ENCODE results near the gene AMACR.
"Not testable (repeated sequence)": the region's sequence is repeated elsewhere in the genome, so short reads cannot be mapped to it uniquely, and the experiment has no call there.

AMACR gene

GRCh38 chr5:33964132-33964700, 43.6 kb downstream of the AMACR start:
- peak; percentile 3 for DNase-seq

GRCh38 chr5:33958176-33958575, 49.7 kb downstream of the AMACR start:
- no peak for DNase-seq

- no peak for DNase-seq
These were observed 50.2 kb downstream of the AMACR start for GRCh38 chr5:33957577-33958150.

GRCh38 chr5:33952175-33952574, 55.7 kb downstream of the AMACR start:
- not testable (repeated sequence) for DNase-seq

- DNase-seq: no peak
These were observed 63.2 kb downstream of the AMACR start for GRCh38 chr5:33944543-33945132.

- DNase-seq: no peak
These were observed 66.8 kb downstream of the AMACR start for GRCh38 chr5:33941090-33941489.

GRCh38 chr5:33939556-33940262, 68.1 kb downstream of the AMACR start:
- no peak for DNase-seq

GRCh38 chr5:33938881-33939280, 69.0 kb downstream of the AMACR start:
- DNase-seq: no peak

GRCh38 chr5:33938507-33938796, 69.4 kb downstream of the AMACR start:
- DNase-seq: no peak

GRCh38 chr5:33937707-33938506, 69.9 kb downstream of the AMACR start:
- DNase-seq: no peak

- DNase-seq: no peak
These were observed 70.7 kb downstream of the AMACR start for GRCh38 chr5:33937017-33937706.

- DNase-seq: no peak
These were observed 71.4 kb downstream of the AMACR start, which contains the start of gene RXFP3 for GRCh38 chr5:33936381-33937016. Gene RXFP3 (plus strand): TSS chr5:33936386. CDS start chr5:33936741, 355 bp downstream.
